ENCODE measurements around the gene ZNF765. TPM values are rescaled to one million over a fixed set of nuclear protein-coding genes. Genes with fewer than 3 reads are reported as not detected.
"Not testable (repeated sequence)": the region's sequence is repeated elsewhere in the genome, so short reads cannot be mapped to it uniquely, and the experiment has no call there.

Gene ZNF765
- total and polyA plus RNA-seq, 2 experiments from 2014 or later: 10.3 to 33.4 TPM

DNA sequence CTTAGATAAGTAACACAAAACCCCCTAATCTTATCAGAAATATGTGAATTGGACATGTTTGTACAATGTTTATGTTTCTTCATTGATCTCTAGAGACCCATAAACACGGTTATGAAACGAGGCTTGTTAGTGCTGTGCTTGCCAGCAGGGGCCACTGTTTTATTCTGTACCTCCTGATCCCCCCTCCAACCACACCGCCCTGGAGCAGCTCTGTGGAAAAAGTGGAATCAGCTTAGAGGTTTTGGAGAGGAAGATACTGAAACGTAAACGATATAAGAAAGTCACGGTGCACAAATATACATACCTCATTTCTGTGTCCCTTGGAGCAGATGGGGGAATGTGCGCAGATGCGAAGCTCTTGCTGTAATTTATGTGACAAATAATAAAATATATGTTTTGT lies 28.7 kb downstream of the ZNF765 start:
- not testable (repeated sequence) for H3K9me2 ChIP-seq (ENCODE audit: insufficient read depth); H3K9me3 Mint-ChIP-seq; H3K27me3 Mint-ChIP-seq (ENCODE audit: insufficient read depth, low read depth, poor library complexity); H3K27me3 ChIP-seq (ENCODE audit: insufficient read depth); H3K79me2 ChIP-seq (replicated peaks; ENCODE audit: insufficient read depth); H3K27ac Mint-ChIP-seq; H3K36me3 Mint-ChIP-seq (ENCODE audit: low read depth); H3F3A ChIP-seq (replicated peaks; ENCODE audit: low read depth); H2AFZ ChIP-seq; H3K36me3 ChIP-seq (ENCODE audit: insufficient read depth); H4K20me1 ChIP-seq (replicated peaks; ENCODE audit: insufficient read depth)
- Histone ChIP-seq H3K4me1 (ENCODE audit: insufficient read depth) (peaks cover 10% of the 10 kb centered on the region; the same call in 1 of the 2 replicates), H3K27ac (ENCODE audit: low read depth) (0 out of 2 replicates have a peak overlapping the region, but pooled peaks have one; percentile 52), H3K4me3 (peak overlapping the region; percentile 33), H3K4me2 (peak overlapping the region; percentile 60)
- ATAC-seq (peak; percentile 67), DNase-seq (ENCODE audit: low spot score) (peak; percentile 27)
- TF ChIP-seq, protein P1, sequence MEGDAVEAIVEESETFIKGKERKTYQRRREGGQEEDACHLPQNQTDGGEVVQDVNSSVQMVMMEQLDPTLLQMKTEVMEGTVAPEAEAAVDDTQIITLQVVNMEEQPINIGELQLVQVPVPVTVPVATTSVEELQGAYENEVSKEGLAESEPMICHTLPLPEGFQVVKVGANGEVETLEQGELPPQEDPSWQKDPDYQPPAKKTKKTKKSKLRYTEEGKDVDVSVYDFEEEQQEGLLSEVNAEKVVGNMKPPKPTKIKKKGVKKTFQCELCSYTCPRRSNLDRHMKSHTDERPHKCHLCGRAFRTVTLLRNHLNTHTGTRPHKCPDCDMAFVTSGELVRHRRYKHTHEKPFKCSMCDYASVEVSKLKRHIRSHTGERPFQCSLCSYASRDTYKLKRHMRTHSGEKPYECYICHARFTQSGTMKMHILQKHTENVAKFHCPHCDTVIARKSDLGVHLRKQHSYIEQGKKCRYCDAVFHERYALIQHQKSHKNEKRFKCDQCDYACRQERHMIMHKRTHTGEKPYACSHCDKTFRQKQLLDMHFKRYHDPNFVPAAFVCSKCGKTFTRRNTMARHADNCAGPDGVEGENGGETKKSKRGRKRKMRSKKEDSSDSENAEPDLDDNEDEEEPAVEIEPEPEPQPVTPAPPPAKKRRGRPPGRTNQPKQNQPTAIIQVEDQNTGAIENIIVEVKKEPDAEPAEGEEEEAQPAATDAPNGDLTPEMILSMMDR (conservative IDR thresholded peaks at IDR 0.05; ENCODE audit: low read depth in 2 of 2): peak; percentile 29 to 36
- H3K4me1 Mint-ChIP-seq: peaks cover 15% of the 10 kb centered on the region
- peak overlapping the region; percentile 57 for H3K4me3 Mint-ChIP-seq

DNA sequence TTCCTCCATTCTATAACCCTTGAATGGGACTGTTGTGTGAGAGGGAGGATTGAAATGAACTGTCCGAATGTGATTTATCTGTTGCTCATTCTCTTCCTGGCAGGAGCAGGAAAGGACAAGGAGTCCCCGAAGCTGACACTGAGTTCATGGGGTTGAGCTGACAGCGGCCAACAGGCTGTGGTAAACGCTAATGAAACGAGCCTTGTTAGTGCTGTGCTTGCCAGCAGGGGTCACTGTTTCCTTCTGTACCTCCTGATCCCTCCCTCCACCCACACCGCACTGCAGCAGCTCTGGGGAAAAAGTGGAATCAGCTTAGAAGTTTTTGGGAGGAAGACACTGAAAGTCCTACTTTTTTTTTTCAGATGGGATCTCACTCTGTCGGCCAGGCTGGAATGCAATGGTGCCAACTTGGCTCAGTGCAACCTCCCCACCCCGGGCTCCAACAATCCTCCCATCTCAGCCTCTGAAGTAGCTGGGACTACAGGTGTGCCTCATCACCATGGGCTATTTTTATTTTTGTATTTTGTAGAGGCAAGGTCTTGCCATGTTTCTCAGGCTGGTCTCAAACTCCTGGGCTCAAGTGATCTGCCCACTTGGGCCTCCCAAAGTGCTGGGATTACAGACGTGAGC lies 30.1 kb downstream of the ZNF765 start:
- Mint-ChIP-seq H3K36me3 (ENCODE audit: low read depth) (no peaks in the 10 kb centered on the region), H3K9me3 (no peaks in the 10 kb centered on the region), H3K27ac (no peak overlapping the region), H3K4me3 (peak overlapping the region; percentile 34; the same call in 1 of the 3 replicates), H3K27me3 (ENCODE audit: insufficient read depth, low read depth, poor library complexity) (peaks cover 3% of the 10 kb centered on the region), H3K4me1 (peaks cover 15% of the 10 kb centered on the region)
- H3K4me1 ChIP-seq (ENCODE audit: insufficient read depth): peaks cover 10% of the 10 kb centered on the region; the same call in 1 of the 2 replicates
- DNase-seq (ENCODE audit: low spot score) (peak; percentile 94), ATAC-seq (peak; percentile 87)
- H3K27me3 ChIP-seq (ENCODE audit: insufficient read depth): no peaks in the 10 kb centered on the region
- H3K27ac ChIP-seq (ENCODE audit: low read depth): no peak overlapping the region
- H3F3A ChIP-seq (replicated peaks; ENCODE audit: low read depth): no peaks in the 10 kb centered on the region
- H3K36me3 ChIP-seq (ENCODE audit: insufficient read depth): peaks cover 9% of the 10 kb centered on the region; the same call in 1 of the 2 replicates
- TF ChIP-seq, protein P1 (conservative IDR thresholded peaks at IDR 0.05; ENCODE audit: low read depth in 2 of 2): peak; percentile 82 to 95
- TF ChIP-seq ZNF114 (CRISPR knock-in tag; IDR thresholded peaks at IDR 0.05): no peak
- no peak for TF ChIP-seq CREB1 (CRISPR knock-in tag; IDR thresholded peaks at IDR 0.05; ENCODE audit: low read depth)
- TF ChIP-seq, protein P2, sequence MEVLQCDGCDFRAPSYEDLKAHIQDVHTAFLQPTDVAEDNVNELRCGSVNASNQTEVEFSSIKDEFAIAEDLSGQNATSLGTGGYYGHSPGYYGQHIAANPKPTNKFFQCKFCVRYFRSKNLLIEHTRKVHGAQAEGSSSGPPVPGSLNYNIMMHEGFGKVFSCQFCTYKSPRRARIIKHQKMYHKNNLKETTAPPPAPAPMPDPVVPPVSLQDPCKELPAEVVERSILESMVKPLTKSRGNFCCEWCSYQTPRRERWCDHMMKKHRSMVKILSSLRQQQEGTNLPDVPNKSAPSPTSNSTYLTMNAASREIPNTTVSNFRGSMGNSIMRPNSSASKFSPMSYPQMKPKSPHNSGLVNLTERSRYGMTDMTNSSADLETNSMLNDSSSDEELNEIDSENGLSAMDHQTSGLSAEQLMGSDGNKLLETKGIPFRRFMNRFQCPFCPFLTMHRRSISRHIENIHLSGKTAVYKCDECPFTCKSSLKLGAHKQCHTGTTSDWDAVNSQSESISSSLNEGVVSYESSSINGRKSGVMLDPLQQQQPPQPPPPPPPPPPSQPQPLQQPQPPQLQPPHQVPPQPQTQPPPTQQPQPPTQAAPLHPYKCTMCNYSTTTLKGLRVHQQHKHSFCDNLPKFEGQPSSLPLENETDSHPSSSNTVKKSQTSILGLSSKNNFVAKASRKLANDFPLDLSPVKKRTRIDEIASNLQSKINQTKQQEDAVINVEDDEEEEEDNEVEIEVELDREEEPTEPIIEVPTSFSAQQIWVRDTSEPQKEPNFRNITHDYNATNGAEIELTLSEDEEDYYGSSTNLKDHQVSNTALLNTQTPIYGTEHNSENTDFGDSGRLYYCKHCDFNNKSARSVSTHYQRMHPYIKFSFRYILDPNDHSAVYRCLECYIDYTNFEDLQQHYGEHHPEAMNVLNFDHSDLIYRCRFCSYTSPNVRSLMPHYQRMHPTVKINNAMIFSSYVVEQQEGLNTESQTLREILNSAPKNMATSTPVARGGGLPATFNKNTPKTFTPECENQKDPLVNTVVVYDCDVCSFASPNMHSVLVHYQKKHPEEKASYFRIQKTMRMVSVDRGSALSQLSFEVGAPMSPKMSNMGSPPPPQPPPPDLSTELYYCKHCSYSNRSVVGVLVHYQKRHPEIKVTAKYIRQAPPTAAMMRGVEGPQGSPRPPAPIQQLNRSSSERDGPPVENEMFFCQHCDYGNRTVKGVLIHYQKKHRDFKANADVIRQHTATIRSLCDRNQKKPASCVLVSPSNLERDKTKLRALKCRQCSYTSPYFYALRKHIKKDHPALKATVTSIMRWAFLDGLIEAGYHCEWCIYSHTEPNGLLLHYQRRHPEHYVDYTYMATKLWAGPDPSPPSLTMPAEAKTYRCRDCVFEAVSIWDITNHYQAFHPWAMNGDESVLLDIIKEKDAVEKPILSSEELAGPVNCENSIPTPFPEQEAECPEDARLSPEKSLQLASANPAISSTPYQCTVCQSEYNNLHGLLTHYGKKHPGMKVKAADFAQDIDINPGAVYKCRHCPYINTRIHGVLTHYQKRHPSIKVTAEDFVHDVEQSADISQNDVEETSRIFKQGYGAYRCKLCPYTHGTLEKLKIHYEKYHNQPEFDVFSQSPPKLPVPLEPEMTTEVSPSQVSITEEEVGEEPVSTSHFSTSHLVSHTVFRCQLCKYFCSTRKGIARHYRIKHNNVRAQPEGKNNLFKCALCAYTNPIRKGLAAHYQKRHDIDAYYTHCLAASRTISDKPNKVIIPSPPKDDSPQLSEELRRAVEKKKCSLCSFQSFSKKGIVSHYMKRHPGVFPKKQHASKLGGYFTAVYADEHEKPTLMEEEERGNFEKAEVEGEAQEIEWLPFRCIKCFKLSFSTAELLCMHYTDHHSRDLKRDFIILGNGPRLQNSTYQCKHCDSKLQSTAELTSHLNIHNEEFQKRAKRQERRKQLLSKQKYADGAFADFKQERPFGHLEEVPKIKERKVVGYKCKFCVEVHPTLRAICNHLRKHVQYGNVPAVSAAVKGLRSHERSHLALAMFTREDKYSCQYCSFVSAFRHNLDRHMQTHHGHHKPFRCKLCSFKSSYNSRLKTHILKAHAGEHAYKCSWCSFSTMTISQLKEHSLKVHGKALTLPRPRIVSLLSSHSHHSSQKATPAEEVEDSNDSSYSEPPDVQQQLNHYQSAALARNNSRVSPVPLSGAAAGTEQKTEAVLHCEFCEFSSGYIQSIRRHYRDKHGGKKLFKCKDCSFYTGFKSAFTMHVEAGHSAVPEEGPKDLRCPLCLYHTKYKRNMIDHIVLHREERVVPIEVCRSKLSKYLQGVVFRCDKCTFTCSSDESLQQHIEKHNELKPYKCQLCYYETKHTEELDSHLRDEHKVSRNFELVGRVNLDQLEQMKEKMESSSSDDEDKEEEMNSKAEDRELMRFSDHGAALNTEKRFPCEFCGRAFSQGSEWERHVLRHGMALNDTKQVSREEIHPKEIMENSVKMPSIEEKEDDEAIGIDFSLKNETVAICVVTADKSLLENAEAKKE (CRISPR knock-in tag; IDR thresholded peaks at IDR 0.05): no peak
- TF ChIP-seq, protein P3, sequence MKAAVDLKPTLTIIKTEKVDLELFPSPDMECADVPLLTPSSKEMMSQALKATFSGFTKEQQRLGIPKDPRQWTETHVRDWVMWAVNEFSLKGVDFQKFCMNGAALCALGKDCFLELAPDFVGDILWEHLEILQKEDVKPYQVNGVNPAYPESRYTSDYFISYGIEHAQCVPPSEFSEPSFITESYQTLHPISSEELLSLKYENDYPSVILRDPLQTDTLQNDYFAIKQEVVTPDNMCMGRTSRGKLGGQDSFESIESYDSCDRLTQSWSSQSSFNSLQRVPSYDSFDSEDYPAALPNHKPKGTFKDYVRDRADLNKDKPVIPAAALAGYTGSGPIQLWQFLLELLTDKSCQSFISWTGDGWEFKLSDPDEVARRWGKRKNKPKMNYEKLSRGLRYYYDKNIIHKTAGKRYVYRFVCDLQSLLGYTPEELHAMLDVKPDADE (IDR thresholded peaks at IDR 0.05): no peak
- no peaks in the 10 kb centered on the region for H4K20me1 ChIP-seq (replicated peaks; ENCODE audit: insufficient read depth)
- no peak overlapping the region for H3K4me3 ChIP-seq
- no peaks in the 10 kb centered on the region for H3K79me2 ChIP-seq (replicated peaks; ENCODE audit: insufficient read depth)
- H3K4me2 ChIP-seq: 0 out of 2 replicates have a peak overlapping the region, but pooled peaks have one; percentile 46
- no peaks in the 10 kb centered on the region for H3K9me2 ChIP-seq (ENCODE audit: insufficient read depth)
- no peak overlapping the region for H2AFZ ChIP-seq
